Activated CD4-positive, alpha-beta T cell treated with anti-CD3 and anti-CD28 coated beads for 48 hours (primary cell): ENCODE results near the gene KLHDC8A.

ENCODE experiments used
- DNase-seq: peaks from one replicate; pipeline ENCODE4 v3.0.0-alpha.2; 2020

The KLHDC8A gene

GRCh38 chr1:205343431-205344065 is 13.2 kb downstream of the KLHDC8A start:
- DNase-seq: peak; percentile 51

- DNase-seq: no peak
These were observed 13.7 kb downstream of the KLHDC8A start for GRCh38 chr1:205342986-205343385.

- no peak for DNase-seq
These were observed 16.0 kb downstream of the KLHDC8A start for GRCh38 chr1:205340676-205341075.

- no peak for DNase-seq
These were observed 17.0 kb downstream of the KLHDC8A start for GRCh38 chr1:205339717-205340116.

GRCh38 chr1:205339197-205339702 is 17.5 kb downstream of the KLHDC8A start:
- DNase-seq: no peak

GRCh38 chr1:205338011-205338410 is 18.7 kb downstream of the KLHDC8A start:
- no peak for DNase-seq

- no peak for DNase-seq
These were observed 19.2 kb downstream of the KLHDC8A start for GRCh38 chr1:205337481-205337880.

GRCh38 chr1:205335692-205336091 is 21.0 kb downstream of the KLHDC8A start:
- peak; percentile 88 for DNase-seq

GRCh38 chr1:205332015-205332791 is 24.5 kb downstream of the KLHDC8A start:
- no peak for DNase-seq

- DNase-seq: no peak
These were observed 26.6 kb downstream of the KLHDC8A start for GRCh38 chr1:205330150-205330549.

GRCh38 chr1:205329719-205330118 is 27.0 kb downstream of the KLHDC8A start:
- no peak for DNase-seq

GRCh38 chr1:205328476-205328875 is 28.2 kb downstream of the KLHDC8A start:
- DNase-seq: no peak

- DNase-seq: no peak
These were observed 29.8 kb downstream of the KLHDC8A start for GRCh38 chr1:205326812-205327466.

GRCh38 chr1:205325334-205325884 is 31.3 kb downstream of the KLHDC8A start:
- peak; percentile 61 for DNase-seq

GRCh38 chr1:205324781-205325180 is 31.9 kb downstream of the KLHDC8A start:
- DNase-seq: no peak

GRCh38 chr1:205323794-205324193 is 32.9 kb downstream of the KLHDC8A start:
- DNase-seq: no peak

- DNase-seq: no peak
These were observed 34.8 kb downstream of the KLHDC8A start for GRCh38 chr1:205321959-205322283.

GRCh38 chr1:205321162-205321958 is 35.4 kb downstream of the KLHDC8A start, which contains the start of gene NUAK2:
Gene NUAK2, minus strand, starts transcription at chr1:205321745. Its CDS starts 117 bp downstream, at chr1:205321628.
- DNase-seq: peak; percentile 87

- DNase-seq: peak; percentile 40
These were observed 37.4 kb downstream of the KLHDC8A start for GRCh38 chr1:205319081-205320018.

GRCh38 chr1:205318231-205318991 is 38.3 kb downstream of the KLHDC8A start:
- no peak for DNase-seq
